ENCODE measurements around the gene SMIM20. TPM values are rescaled to one million over a fixed set of nuclear protein-coding genes. Genes with fewer than 3 reads are reported as not detected.

The SMIM20 gene
- total RNA-seq, 6 experiments from 2014 or later = 18.9 to 26.7 (median 22.0) TPM

DNA sequence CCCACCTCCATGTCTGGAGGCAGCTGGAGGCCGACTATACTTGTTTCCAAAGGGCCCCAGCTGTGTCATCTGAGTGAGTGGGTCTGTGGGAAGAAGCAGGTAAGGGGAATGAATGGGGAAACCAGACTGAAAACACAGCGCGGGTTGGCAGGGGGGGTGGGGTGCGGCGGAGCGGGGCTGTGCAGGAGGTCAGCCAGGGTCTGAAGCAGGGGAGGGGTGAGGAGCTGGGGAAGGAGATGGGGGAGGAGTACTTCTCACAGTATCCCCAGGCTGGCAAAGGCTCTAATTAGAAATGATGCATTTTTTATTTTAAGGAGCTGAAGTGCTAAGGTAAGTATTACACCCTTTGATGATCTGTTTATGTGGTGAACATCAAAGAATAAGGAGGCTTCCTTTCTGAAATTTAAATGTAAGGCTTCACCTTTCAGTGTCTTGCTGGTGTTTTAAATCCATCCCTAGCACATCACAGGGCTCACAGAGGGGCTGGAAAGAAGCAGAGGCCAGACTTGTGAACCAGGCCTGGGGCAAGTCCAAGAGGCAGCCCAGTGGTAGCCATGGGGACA lies 37.5 kb downstream of the SMIM20 start:
- TF ChIP-seq, protein P1, sequence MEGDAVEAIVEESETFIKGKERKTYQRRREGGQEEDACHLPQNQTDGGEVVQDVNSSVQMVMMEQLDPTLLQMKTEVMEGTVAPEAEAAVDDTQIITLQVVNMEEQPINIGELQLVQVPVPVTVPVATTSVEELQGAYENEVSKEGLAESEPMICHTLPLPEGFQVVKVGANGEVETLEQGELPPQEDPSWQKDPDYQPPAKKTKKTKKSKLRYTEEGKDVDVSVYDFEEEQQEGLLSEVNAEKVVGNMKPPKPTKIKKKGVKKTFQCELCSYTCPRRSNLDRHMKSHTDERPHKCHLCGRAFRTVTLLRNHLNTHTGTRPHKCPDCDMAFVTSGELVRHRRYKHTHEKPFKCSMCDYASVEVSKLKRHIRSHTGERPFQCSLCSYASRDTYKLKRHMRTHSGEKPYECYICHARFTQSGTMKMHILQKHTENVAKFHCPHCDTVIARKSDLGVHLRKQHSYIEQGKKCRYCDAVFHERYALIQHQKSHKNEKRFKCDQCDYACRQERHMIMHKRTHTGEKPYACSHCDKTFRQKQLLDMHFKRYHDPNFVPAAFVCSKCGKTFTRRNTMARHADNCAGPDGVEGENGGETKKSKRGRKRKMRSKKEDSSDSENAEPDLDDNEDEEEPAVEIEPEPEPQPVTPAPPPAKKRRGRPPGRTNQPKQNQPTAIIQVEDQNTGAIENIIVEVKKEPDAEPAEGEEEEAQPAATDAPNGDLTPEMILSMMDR (IDR thresholded peaks at IDR 0.05) = no peak
- Mint-ChIP-seq H3K27ac (no peak overlapping the region), H3K27me3 (ENCODE audit: insufficient read depth) (peaks cover 45% of the 10 kb centered on the region), H3K36me3 (ENCODE audit: low read depth) (no peaks in the 10 kb centered on the region), H3K4me1 (ENCODE audit: low read depth) (peaks cover 7% of the 10 kb centered on the region; the same call in 1 of the 2 replicates), H3K4me3 (no peak overlapping the region), H3K9me3 (no peaks in the 10 kb centered on the region)
- no peak for DNase-seq

GRCh38 chr4:25953740-25954139 lies 39.7 kb downstream of the SMIM20 start:
- H3K27me3 Mint-ChIP-seq (ENCODE audit: insufficient read depth) = peaks cover 42% of the 10 kb centered on the region
- H3K36me3 Mint-ChIP-seq (ENCODE audit: low read depth) = no peaks in the 10 kb centered on the region
- peaks cover 7% of the 10 kb centered on the region; the same call in 1 of the 2 replicates for H3K4me1 Mint-ChIP-seq (ENCODE audit: low read depth)
- no peaks in the 10 kb centered on the region for H3K9me3 Mint-ChIP-seq
- H3K4me3 Mint-ChIP-seq = no peak overlapping the region
- TF ChIP-seq, protein P1 (IDR thresholded peaks at IDR 0.05) = no peak
- no peak overlapping the region for H3K27ac Mint-ChIP-seq
- DNase-seq = peak; percentile 30

DNA sequence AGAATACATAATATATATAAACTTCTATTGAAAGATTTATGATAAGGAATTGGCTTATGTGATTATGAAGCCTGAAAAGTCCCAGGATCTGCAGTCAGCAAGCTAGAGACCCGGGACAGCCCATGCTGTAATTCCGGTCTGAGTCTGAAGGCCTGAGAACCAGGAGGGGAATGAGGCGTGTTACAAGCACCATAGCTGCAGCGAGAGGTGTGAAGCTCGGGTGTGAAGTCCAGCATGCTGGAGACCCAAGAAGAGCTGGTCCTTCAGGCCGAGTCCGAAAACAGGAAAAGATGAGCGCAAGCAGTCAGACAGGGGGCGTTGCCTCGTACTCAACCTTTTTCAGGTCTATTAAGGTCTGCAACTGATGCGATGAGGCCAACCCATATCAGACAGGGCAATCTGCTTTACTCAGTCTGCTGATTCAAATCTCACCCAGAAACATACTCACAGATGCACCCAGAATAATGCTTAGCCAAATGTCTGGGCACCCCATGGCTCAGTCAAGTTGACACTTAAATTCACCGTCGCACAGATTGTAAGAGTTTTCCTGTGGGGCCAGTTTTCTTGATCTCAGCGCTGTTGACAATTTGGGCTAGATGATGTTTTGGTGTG lies 40.4 kb downstream of the SMIM20 start:
- no peaks in the 10 kb centered on the region for H3K36me3 Mint-ChIP-seq (ENCODE audit: low read depth)
- peaks cover 43% of the 10 kb centered on the region for H3K27me3 Mint-ChIP-seq (ENCODE audit: insufficient read depth)
- TF ChIP-seq, protein P1 (IDR thresholded peaks at IDR 0.05) = no peak
- peaks cover 7% of the 10 kb centered on the region; the same call in 1 of the 2 replicates for H3K4me1 Mint-ChIP-seq (ENCODE audit: low read depth)
- H3K4me3 Mint-ChIP-seq = no peak overlapping the region
- H3K9me3 Mint-ChIP-seq = no peaks in the 10 kb centered on the region
- no peak overlapping the region for H3K27ac Mint-ChIP-seq
- DNase-seq = no peak

DNA sequence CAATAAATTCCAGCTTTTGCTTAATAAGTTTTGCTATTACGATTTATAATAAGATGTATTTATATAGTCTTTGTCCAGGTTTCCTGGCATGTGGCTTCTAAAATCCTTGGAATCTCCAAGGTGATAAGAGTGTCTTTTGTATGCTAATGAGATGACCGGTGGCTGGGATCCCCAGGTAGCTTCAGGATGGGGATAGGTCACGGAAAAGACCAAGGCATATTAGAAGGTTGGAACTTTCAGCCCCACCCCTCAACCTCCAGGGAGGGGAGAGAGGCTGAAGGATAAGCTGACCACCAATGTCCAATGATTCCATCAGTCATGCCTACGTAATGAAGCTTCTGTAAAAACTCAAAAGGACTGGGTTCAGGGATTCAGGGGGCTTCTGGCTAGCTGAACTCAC lies 41.7 kb downstream of the SMIM20 start:
- H3K27me3 Mint-ChIP-seq (ENCODE audit: insufficient read depth) = peaks cover 33% of the 10 kb centered on the region
- TF ChIP-seq, protein P1 (IDR thresholded peaks at IDR 0.05) = no peak
- no peaks in the 10 kb centered on the region for H3K36me3 Mint-ChIP-seq (ENCODE audit: low read depth)
- H3K4me3 Mint-ChIP-seq = no peak overlapping the region
- DNase-seq = no peak
- H3K4me1 Mint-ChIP-seq (ENCODE audit: low read depth) = peaks cover 7% of the 10 kb centered on the region; the same call in 1 of the 2 replicates
- no peaks in the 10 kb centered on the region for H3K9me3 Mint-ChIP-seq
- no peak overlapping the region for H3K27ac Mint-ChIP-seq

DNA sequence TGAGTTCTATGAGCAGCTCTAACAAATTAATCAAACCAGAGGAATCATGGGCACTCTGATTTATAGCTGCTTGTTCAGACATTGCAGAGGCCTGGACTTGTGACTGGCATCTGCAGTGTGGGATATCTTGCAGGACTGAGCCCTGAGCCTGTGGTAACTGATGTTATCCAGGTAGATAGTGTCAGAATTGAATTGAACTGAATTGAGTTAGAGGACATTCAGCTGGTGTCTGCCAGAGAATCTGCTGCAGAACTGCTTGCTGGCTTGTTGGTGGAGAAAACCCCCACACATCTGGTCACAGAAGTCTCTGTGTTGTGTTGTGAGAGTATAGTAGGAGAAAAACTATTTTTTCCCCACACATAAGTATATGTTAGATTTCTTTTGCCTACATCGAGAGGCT lies 42.2 kb downstream of the SMIM20 start:
- no peak for DNase-seq
- Mint-ChIP-seq H3K27me3 (ENCODE audit: insufficient read depth) (peaks cover 27% of the 10 kb centered on the region), H3K27ac (no peak overlapping the region), H3K36me3 (ENCODE audit: low read depth) (no peaks in the 10 kb centered on the region), H3K4me1 (ENCODE audit: low read depth) (peaks cover 7% of the 10 kb centered on the region; the same call in 1 of the 2 replicates), H3K9me3 (no peaks in the 10 kb centered on the region), H3K4me3 (no peak overlapping the region)
- TF ChIP-seq, protein P1 (IDR thresholded peaks at IDR 0.05) = no peak
